Endodermal cell (in vitro differentiated cells): ENCODE results near the gene SSB. TPM values are rescaled to one million over a fixed set of nuclear protein-coding genes. Genes with fewer than 3 reads are reported as not detected.

ENCODE experiments used
- DNase-seq: peaks from one replicate; pipeline ENCODE4 v3.0.0-alpha.2; 2017
- H3K27ac ChIP-seq: 2 replicates; pipeline ENCODE4 v1.5.1; 2013; ENCODE audit warnings: mild to moderate bottlenecking, low read depth, low read length, moderate library complexity
- H3K27me3 ChIP-seq: 2 replicates; pipeline ENCODE4 v1.6.1; 2013; ENCODE audit warnings: mild to moderate bottlenecking, low read length, moderate library complexity; ENCODE audit not compliant: insufficient read depth, control insufficient read depth, poor library complexity, severe bottlenecking
- H3K36me3 ChIP-seq: 2 replicates; pipeline ENCODE4 v1.7.0; 2013; ENCODE audit warnings: mild to moderate bottlenecking, low read length, moderate library complexity; ENCODE audit not compliant: control insufficient read depth, insufficient read depth
- H3K4me1 ChIP-seq: one replicate; pipeline ENCODE4 v1.7.0; 2013; ENCODE audit warnings: low read length; ENCODE audit not compliant: control insufficient read depth, insufficient read depth
- H3K4me3 ChIP-seq: 2 replicates; pipeline ENCODE4 v1.5.1; 2013; ENCODE audit warnings: mild to moderate bottlenecking, low read length, moderate library complexity
- H3K9ac ChIP-seq: 2 replicates; pipeline ENCODE4 v1.6.1; 2013; ENCODE audit warnings: mild to moderate bottlenecking, low read length, moderate library complexity; ENCODE audit not compliant: poor library complexity, severe bottlenecking; ENCODE audit errors: extremely low read depth
- H3K9me3 ChIP-seq: 2 replicates; pipeline ENCODE4 v1.6.1; 2013; ENCODE audit warnings: mild to moderate bottlenecking, low read length, moderate library complexity; ENCODE audit not compliant: control insufficient read depth
- H3K27ac Mint-ChIP-seq: 2 replicates; pipeline ENCODE4 v1.8.0; 2020; ENCODE audit warnings: mixed read lengths
- H3K27me3 Mint-ChIP-seq: 2 replicates; pipeline ENCODE4 v1.8.0; 2021; ENCODE audit warnings: mild to moderate bottlenecking, mixed read lengths; ENCODE audit not compliant: insufficient read depth
- H3K36me3 Mint-ChIP-seq: 2 replicates; pipeline ENCODE4 v1.8.0; 2020; ENCODE audit warnings: low read depth, mixed read lengths
- H3K4me1 Mint-ChIP-seq: 2 replicates; pipeline ENCODE4 v1.8.0; 2020; ENCODE audit warnings: mixed read lengths
- H3K4me3 Mint-ChIP-seq: 2 replicates; pipeline ENCODE4 v1.8.0; 2020; ENCODE audit warnings: mild to moderate bottlenecking, moderate library complexity, mixed read lengths
- H3K9me3 Mint-ChIP-seq: 2 replicates; pipeline ENCODE4 v1.8.0; 2020; ENCODE audit warnings: mild to moderate bottlenecking, mixed read lengths
- CTCF ChIP-seq: fragments of 200-600 bp; sonication (generic); conservative IDR thresholded peaks from 2 replicates; pipeline ENCODE4 v1.5.0; 2021; ENCODE audit warnings: antibody characterized with exemption, mild to moderate bottlenecking
- WGBS, 2 experiments: methylation state at CpG; one replicate each; pipeline versions ENCODE4 v1.1.5 to v1.1.7; 2013; ENCODE audit warnings: missing lambda C conversion rate in 2 of 2, mixed read lengths in 1 of 2; ENCODE audit not compliant: insufficient coverage in 1 of 2, insufficient read length in 1 of 2; 5-methylcytosine and 5-hydroxymethylcytosine counted together
- total RNA-seq, 2 donors: library from RNA; stranded (reverse); fragmentation: NEBNext Ultra II Directional in 1 of 2; extraction: Animal tissue kit (Norgen Biotek cat#: 25700) in 1 of 2; gene quantifications; 2 replicates in 1 of 2; 3 replicates in 1 of 2; pipeline ENCODE4 v1.2.1, GENCODE V29; 2021

SSB gene
- total RNA-seq, 2 donors from 2014 or later, result 182 to 208 TPM

- H3K27ac Mint-ChIP-seq, result no peak overlapping the region
- 83 to 94% methylated on average over 3 to 6 of the region's 6 CpGs for WGBS, 2 experiments
- H3K36me3 Mint-ChIP-seq, result peaks cover 29% of the 10 kb centered on the region
- H3K27me3 Mint-ChIP-seq, result no peaks in the 10 kb centered on the region
- H3K4me1 Mint-ChIP-seq, result no peaks in the 10 kb centered on the region
- Histone ChIP-seq H3K27ac (no peak overlapping the region), H3K9ac (no peak overlapping the region), H3K27me3 (no peaks in the 10 kb centered on the region), H3K9me3 (peaks cover 18% of the 10 kb centered on the region), H3K4me3 (no peak overlapping the region), H3K4me1 (no peaks in the 10 kb centered on the region), H3K36me3 (peaks cover 19% of the 10 kb centered on the region)
- H3K4me3 Mint-ChIP-seq, result no peak overlapping the region
- H3K9me3 Mint-ChIP-seq, result peaks cover 21% of the 10 kb centered on the region
- TF ChIP-seq CTCF, result no peak
- no peak for DNase-seq
Measured at GRCh38 chr2:169755083-169755870, 43.4 kb upstream of the SSB start.

GRCh38 chr2:169756342-169756741 is 42.3 kb upstream of the SSB start:
- Mint-ChIP-seq H3K36me3 (peaks cover 23% of the 10 kb centered on the region), H3K27me3 (no peaks in the 10 kb centered on the region)

GRCh38 chr2:169757356-169757755 is 41.3 kb upstream of the SSB start:
- no peaks in the 10 kb centered on the region for H3K4me1 ChIP-seq
- 97% methylated on average over 3 of the region's 3 CpGs; no CpG with 5 or more reads in 1 of the 2 experiments for WGBS, 2 experiments
- H3K9ac ChIP-seq, result no peak overlapping the region
- H3K27ac ChIP-seq, result no peak overlapping the region
- H3K4me3 ChIP-seq, result peak overlapping the region; percentile 7
- H3K9me3 ChIP-seq, result peaks cover 18% of the 10 kb centered on the region
- no peak for TF ChIP-seq CTCF
- H3K27me3 Mint-ChIP-seq, result no peaks in the 10 kb centered on the region
- H3K36me3 Mint-ChIP-seq, result peaks cover 28% of the 10 kb centered on the region
- H3K27me3 ChIP-seq, result no peaks in the 10 kb centered on the region
- peaks cover 21% of the 10 kb centered on the region for H3K9me3 Mint-ChIP-seq
- H3K4me1 Mint-ChIP-seq, result no peaks in the 10 kb centered on the region
- peaks cover under 1% of the 10 kb centered on the region for H3K36me3 ChIP-seq
- DNase-seq, result no peak
- no peak overlapping the region for H3K27ac Mint-ChIP-seq
- no peak overlapping the region for H3K4me3 Mint-ChIP-seq

More at GRCh38 chr2:169756342-169756741, 42.3 kb upstream of the SSB start:
- Histone ChIP-seq H3K36me3 (peaks cover 9% of the 10 kb centered on the region), H3K4me3 (peak overlapping the region; percentile 44), H3K4me1 (no peaks in the 10 kb centered on the region), H3K27me3 (no peaks in the 10 kb centered on the region), H3K9ac (no peak overlapping the region), H3K9me3 (peaks cover 18% of the 10 kb centered on the region), H3K27ac (no peak overlapping the region)
- H3K27ac Mint-ChIP-seq, result no peak overlapping the region
- H3K4me3 Mint-ChIP-seq, result no peak overlapping the region
- no peak for TF ChIP-seq CTCF
- H3K9me3 Mint-ChIP-seq, result peaks cover 21% of the 10 kb centered on the region
- WGBS, 2 experiments, result 86 to 90% methylated on average over 2 to 4 of the region's 4 CpGs
- DNase-seq, result no peak
- no peaks in the 10 kb centered on the region for H3K4me1 Mint-ChIP-seq
